ENCODE data around the gene NEUROD1.

NEUROD1 gene

GRCh38 chr2:181628590-181629585, 51.4 kb downstream of the NEUROD1 start:
- H3K27me3 ChIP-seq (ENCODE audit: insufficient read depth, insufficient read length) = no peaks in the 10 kb centered on the region
- no peak for TF ChIP-seq YY1 (IDR thresholded peaks at IDR 0.05; ENCODE audit: insufficient read depth, insufficient read length)
- no peak for TF ChIP-seq SUZ12 (IDR thresholded peaks at IDR 0.05; ENCODE audit: extremely low read depth, insufficient read depth, insufficient read length)
- TF ChIP-seq ZNF274 (IDR thresholded peaks at IDR 0.05; ENCODE audit: low read depth, low read length) = no peak
- no peaks in the 10 kb centered on the region for H3K9me3 ChIP-seq (ENCODE audit: insufficient read depth, low read length)
- H3K36me3 ChIP-seq (ENCODE audit: insufficient read depth, insufficient read length, low read length) = no peaks in the 10 kb centered on the region
- no peaks in the 10 kb centered on the region for H3K4me1 ChIP-seq (ENCODE audit: insufficient read depth, insufficient read length)
- no peak overlapping the region for H3K9ac ChIP-seq (ENCODE audit: insufficient read length, low read depth)
- no peak overlapping the region for H3K4me3 ChIP-seq (ENCODE audit: insufficient read length, low read depth)
- DNase-seq (ENCODE audit: low read depth, low spot score) = no peak

- H3K36me3 ChIP-seq (ENCODE audit: insufficient read depth, insufficient read length, low read length) = no peaks in the 10 kb centered on the region
- no peaks in the 10 kb centered on the region for H3K4me1 ChIP-seq (ENCODE audit: insufficient read depth, insufficient read length)
- H3K27me3 ChIP-seq (ENCODE audit: insufficient read depth, insufficient read length) = no peaks in the 10 kb centered on the region
- no peaks in the 10 kb centered on the region for H3K9me3 ChIP-seq (ENCODE audit: insufficient read depth, low read length)
- no peak for DNase-seq (ENCODE audit: low read depth, low spot score)
- TF ChIP-seq ZNF274 (IDR thresholded peaks at IDR 0.05; ENCODE audit: low read depth, low read length) (no peak), YY1 (IDR thresholded peaks at IDR 0.05; ENCODE audit: insufficient read depth, insufficient read length) (no peak), SUZ12 (IDR thresholded peaks at IDR 0.05; ENCODE audit: extremely low read depth, insufficient read depth, insufficient read length) (no peak)
- H3K9ac ChIP-seq (ENCODE audit: insufficient read length, low read depth) = no peak overlapping the region
- no peak overlapping the region for H3K4me3 ChIP-seq (ENCODE audit: insufficient read length, low read depth)
Measured at GRCh38 chr2:181627545-181627944, 52.8 kb downstream of the NEUROD1 start.

GRCh38 chr2:181626671-181627070, 53.6 kb downstream of the NEUROD1 start:
- H3K4me3 ChIP-seq (ENCODE audit: insufficient read length, low read depth) = no peak overlapping the region
- no peak for TF ChIP-seq ZNF274 (IDR thresholded peaks at IDR 0.05; ENCODE audit: low read depth, low read length)
- no peak for TF ChIP-seq SUZ12 (IDR thresholded peaks at IDR 0.05; ENCODE audit: extremely low read depth, insufficient read depth, insufficient read length)
- TF ChIP-seq YY1 (IDR thresholded peaks at IDR 0.05; ENCODE audit: insufficient read depth, insufficient read length) = no peak
- no peak for DNase-seq (ENCODE audit: low read depth, low spot score)
- H3K9me3 ChIP-seq (ENCODE audit: insufficient read depth, low read length) = no peaks in the 10 kb centered on the region
- no peaks in the 10 kb centered on the region for H3K4me1 ChIP-seq (ENCODE audit: insufficient read depth, insufficient read length)
- H3K27me3 ChIP-seq (ENCODE audit: insufficient read depth, insufficient read length) = no peaks in the 10 kb centered on the region
- H3K9ac ChIP-seq (ENCODE audit: insufficient read length, low read depth) = no peak overlapping the region
- H3K36me3 ChIP-seq (ENCODE audit: insufficient read depth, insufficient read length, low read length) = no peaks in the 10 kb centered on the region
